DND-41 (cell line): ENCODE results near the gene NUDT1.

Source experiments
- ATAC-seq: fragments of 200-7000 bp; cut with Tn5 transposase; 3 replicates; pipeline ENCODE4 v1.9.1; 2021; ENCODE audit warnings: low read depth; ENCODE audit not compliant: insufficient read depth
- DNase-seq: peaks from one replicate; pipeline ENCODE4 v3.0.0-alpha.2; 2020
- H2AFZ ChIP-seq: 2 replicates; pipeline ENCODE4 v1.6.0; 2012; ENCODE audit warnings: low read depth, low read length
- H3K27ac ChIP-seq: 2 replicates; pipeline ENCODE4 v1.5.1; 2012; ENCODE audit warnings: low read length, inconsistent platforms
- H3K27me3 ChIP-seq: fragments of 200-600 bp; sonication (generic); 2 replicates; pipeline ENCODE4 v1.6.0; 2012; ENCODE audit warnings: low read length, mild to moderate bottlenecking, inconsistent platforms; ENCODE audit not compliant: insufficient read depth, poor library complexity
- H3K36me3 ChIP-seq: 2 replicates; pipeline ENCODE4 v1.5.1; 2012; ENCODE audit warnings: low read length, inconsistent platforms; ENCODE audit not compliant: insufficient read depth
- H3K4me1 ChIP-seq: 2 replicates; pipeline ENCODE4 v1.5.1; 2012; ENCODE audit warnings: mild to moderate bottlenecking, low read length; ENCODE audit not compliant: insufficient read depth
- H3K4me2 ChIP-seq: 2 replicates; pipeline ENCODE4 v1.6.0; 2012; ENCODE audit warnings: mild to moderate bottlenecking, moderate library complexity, low read length, inconsistent platforms; ENCODE audit not compliant: insufficient read depth
- H3K4me3 ChIP-seq, 2 experiments: fragments of 200-600 bp in 1 of 2; shearing (Covaris generic) in 1 of 2; 2 replicates each; pipeline ENCODE4 v1.5.1; 2012 to 2016; ENCODE audit warnings: inconsistent platforms in 2 of 2, low read length in 2 of 2, mild to moderate bottlenecking in 2 of 2, low read depth in 1 of 2, moderate library complexity in 1 of 2
- H3K79me2 ChIP-seq: 2 replicates; pipeline ENCODE4 v1.6.0; 2012; ENCODE audit warnings: low read length, inconsistent platforms; ENCODE audit not compliant: insufficient read depth
- H3K9ac ChIP-seq: 2 replicates; pipeline ENCODE4 v1.6.0; 2012; ENCODE audit warnings: low read depth, mild to moderate bottlenecking, inconsistent platforms, low read length, moderate library complexity
- H3K9me3 ChIP-seq: 2 replicates; pipeline ENCODE4 v1.5.1; 2012; ENCODE audit warnings: low read length, moderate library complexity, mild to moderate bottlenecking, inconsistent platforms; ENCODE audit not compliant: insufficient read depth, severe bottlenecking
- H4K20me1 ChIP-seq: 2 replicates; pipeline ENCODE4 v1.6.0; 2012; ENCODE audit warnings: low read length; ENCODE audit not compliant: insufficient read depth
- EZH2 ChIP-seq: IDR thresholded peaks from 3 replicates; pipeline ENCODE4 v1.6.1; 2012; ENCODE audit warnings: borderline replicate concordance, low read depth, mild to moderate bottlenecking, moderate library complexity, low read length, inconsistent platforms; ENCODE audit not compliant: severe bottlenecking
- TF ChIP-seq, protein P1 (sequence below): IDR thresholded peaks from 2 replicates; pipeline ENCODE4 v1.5.1; 2012; ENCODE audit warnings: borderline replicate concordance, low read length, moderate library complexity, mild to moderate bottlenecking; ENCODE audit not compliant: poor library complexity, severe bottlenecking; ENCODE audit errors: extremely low read depth

Gene NUDT1

GRCh38 chr7:2211259-2211880 lies 30.7 kb upstream of the NUDT1 start:
- no peaks in the 10 kb centered on the region for H3K9me3 ChIP-seq
- H3K27ac ChIP-seq, result no peak overlapping the region
- no peak for DNase-seq
- H2AFZ ChIP-seq, result no peak overlapping the region
- H3K4me1 ChIP-seq, result no peaks in the 10 kb centered on the region
- H3K79me2 ChIP-seq, result no peaks in the 10 kb centered on the region; the same call in 1 of the 2 replicates
- peaks cover 20% of the 10 kb centered on the region for H4K20me1 ChIP-seq
- H3K9ac ChIP-seq, result no peak overlapping the region
- ATAC-seq, result no peak
- TF ChIP-seq EZH2, result no peak
- TF ChIP-seq, protein P1, sequence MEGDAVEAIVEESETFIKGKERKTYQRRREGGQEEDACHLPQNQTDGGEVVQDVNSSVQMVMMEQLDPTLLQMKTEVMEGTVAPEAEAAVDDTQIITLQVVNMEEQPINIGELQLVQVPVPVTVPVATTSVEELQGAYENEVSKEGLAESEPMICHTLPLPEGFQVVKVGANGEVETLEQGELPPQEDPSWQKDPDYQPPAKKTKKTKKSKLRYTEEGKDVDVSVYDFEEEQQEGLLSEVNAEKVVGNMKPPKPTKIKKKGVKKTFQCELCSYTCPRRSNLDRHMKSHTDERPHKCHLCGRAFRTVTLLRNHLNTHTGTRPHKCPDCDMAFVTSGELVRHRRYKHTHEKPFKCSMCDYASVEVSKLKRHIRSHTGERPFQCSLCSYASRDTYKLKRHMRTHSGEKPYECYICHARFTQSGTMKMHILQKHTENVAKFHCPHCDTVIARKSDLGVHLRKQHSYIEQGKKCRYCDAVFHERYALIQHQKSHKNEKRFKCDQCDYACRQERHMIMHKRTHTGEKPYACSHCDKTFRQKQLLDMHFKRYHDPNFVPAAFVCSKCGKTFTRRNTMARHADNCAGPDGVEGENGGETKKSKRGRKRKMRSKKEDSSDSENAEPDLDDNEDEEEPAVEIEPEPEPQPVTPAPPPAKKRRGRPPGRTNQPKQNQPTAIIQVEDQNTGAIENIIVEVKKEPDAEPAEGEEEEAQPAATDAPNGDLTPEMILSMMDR, result no peak
- H3K4me3 ChIP-seq, result no peak overlapping the region
- H3K27me3 ChIP-seq, result no peaks in the 10 kb centered on the region
- H3K36me3 ChIP-seq, result peaks cover 89% of the 10 kb centered on the region
- no peak overlapping the region for H3K4me2 ChIP-seq

GRCh38 chr7:2211926-2212325 lies 30.1 kb upstream of the NUDT1 start:
- Histone ChIP-seq H2AFZ (no peak overlapping the region), H4K20me1 (peaks cover 22% of the 10 kb centered on the region), H3K4me1 (no peaks in the 10 kb centered on the region), H3K4me3 (no peak overlapping the region), H3K27me3 (no peaks in the 10 kb centered on the region), H3K4me2 (no peak overlapping the region), H3K9ac (no peak overlapping the region), H3K79me2 (no peaks in the 10 kb centered on the region; the same call in 1 of the 2 replicates), H3K36me3 (peaks cover 93% of the 10 kb centered on the region), H3K9me3 (no peaks in the 10 kb centered on the region), H3K27ac (no peak overlapping the region)
- TF ChIP-seq, protein P1, result no peak
- no peak for TF ChIP-seq EZH2
- DNase-seq (no peak), ATAC-seq (no peak)

DNA sequence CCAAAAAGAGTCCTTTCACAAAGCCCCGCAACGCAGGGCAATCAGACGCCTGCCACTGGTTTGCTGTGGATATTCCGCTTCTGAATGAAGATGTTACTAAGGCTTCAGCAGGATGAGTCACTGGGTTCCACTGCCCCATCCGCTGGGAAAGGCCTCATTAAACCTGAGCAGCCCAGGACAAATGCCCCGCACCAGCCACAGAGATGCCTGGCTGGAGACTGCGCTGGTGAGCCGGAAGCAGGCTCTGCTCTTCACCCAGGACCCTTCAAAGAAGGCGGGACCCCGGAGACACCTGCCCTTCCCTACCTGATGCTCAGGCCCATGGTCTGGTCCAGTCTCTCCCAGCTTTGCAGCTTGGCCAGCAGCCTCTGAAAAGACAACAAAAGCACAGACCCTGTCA lies 29.1 kb upstream of the NUDT1 start:
- Histone ChIP-seq H3K4me1 (no peaks in the 10 kb centered on the region), H3K27me3 (no peaks in the 10 kb centered on the region), H3K9ac (no peak overlapping the region), H3K9me3 (no peaks in the 10 kb centered on the region), H3K4me3 (no peak overlapping the region), H3K36me3 (peaks cover 93% of the 10 kb centered on the region), H4K20me1 (peaks cover 24% of the 10 kb centered on the region), H3K79me2 (no peaks in the 10 kb centered on the region; the same call in 1 of the 2 replicates), H3K4me2 (no peak overlapping the region), H2AFZ (no peak overlapping the region), H3K27ac (no peak overlapping the region)
- no peak for TF ChIP-seq EZH2
- TF ChIP-seq, protein P1, result no peak
- no peak for ATAC-seq
- no peak for DNase-seq
